Naive thymus-derived CD4-positive, alpha-beta T cell (primary cell): Measurements from ENCODE around the gene SPIRE2. TPM values are rescaled to one million over a fixed set of nuclear protein-coding genes. Genes with fewer than 3 reads are reported as not detected.
A peak's percentile ranks its signal among the peaks of the same experiment; 100 is the strongest.

Source experiments
- ATAC-seq: fragments of 150-1000 bp; cut with Tn5 transposase; 2 replicates; pipeline ENCODE4 v1.10.0; 2021; ENCODE audit warnings: mild to moderate bottlenecking, moderate library complexity
- CTCF ChIA-PET: fragments of 350-600 bp; sonication (Branson Sonifier 250); formaldehyde crosslinking; loops from one replicate; lab custom pipeline; 2021; ENCODE audit warnings: antibody characterized with exemption; lab: Charles Lee
- POLR2A ChIA-PET: fragments of 350-600 bp; sonication (Branson Sonifier 250); formaldehyde crosslinking; loops from one replicate; lab custom pipeline; 2021; ENCODE audit warnings: antibody characterized with exemption, inconsistent platforms; lab: Charles Lee
- DNase-seq, 9 donors: peaks; one replicate each; pipeline versions ENCODE4 v3.0.0 to v3.0.0-alpha.2; 2020 to 2022; ENCODE audit warnings: mixed read lengths in 1 of 9
- H3K27ac ChIP-seq: one replicate; pipeline ENCODE4 v1.7.0; 2013; ENCODE audit warnings: mild to moderate bottlenecking, low read depth, low read length, moderate library complexity
- H3K27me3 ChIP-seq, 2 donors: one replicate each; pipeline ENCODE4 v1.7.0; 2013; ENCODE audit warnings: low read length in 2 of 2, mild to moderate bottlenecking in 2 of 2, moderate library complexity in 2 of 2; ENCODE audit not compliant: control insufficient read depth in 2 of 2, insufficient read depth in 2 of 2
- H3K36me3 ChIP-seq, 3 experiments: 1 replicate in 2 of 3; 2 replicates in 1 of 3; pipeline ENCODE4 v1.7.0; 2013; ENCODE audit warnings: low read length in 3 of 3, mild to moderate bottlenecking in 3 of 3, moderate library complexity in 1 of 3; ENCODE audit not compliant: insufficient read depth in 3 of 3, control insufficient read depth in 2 of 3
- H3K4me1 ChIP-seq, 2 donors: one replicate each; pipeline ENCODE4 v1.7.0; 2013; ENCODE audit warnings: low read length in 2 of 2, mild to moderate bottlenecking in 2 of 2, moderate library complexity in 1 of 2; ENCODE audit not compliant: control insufficient read depth in 2 of 2, insufficient read depth in 2 of 2
- H3K4me3 ChIP-seq: 2 replicates; pipeline ENCODE4 v1.7.0; 2013; ENCODE audit warnings: mild to moderate bottlenecking, low read length
- H3K9me3 ChIP-seq, 3 experiments: 1 replicate in 2 of 3; 2 replicates in 1 of 3; pipeline ENCODE4 v1.7.0; 2013; ENCODE audit warnings: low read length in 3 of 3; ENCODE audit not compliant: control insufficient read depth in 2 of 3
- H3K27ac Mint-ChIP-seq, 9 donors: one replicate each; pipeline ENCODE4 v1.8.0; 2020 to 2022; ENCODE audit warnings: mixed read lengths in 9 of 9, mild to moderate bottlenecking in 8 of 9, moderate library complexity in 5 of 9, inconsistent platforms in 2 of 9
- H3K27me3 Mint-ChIP-seq, 5 donors: one replicate each; pipeline ENCODE4 v1.8.0; 2021 to 2022; ENCODE audit warnings: mixed read lengths in 5 of 5, mild to moderate bottlenecking in 1 of 5
- H3K36me3 Mint-ChIP-seq, 5 donors: one replicate each; pipeline ENCODE4 v1.8.0; 2020 to 2022; ENCODE audit warnings: mixed read lengths in 5 of 5, mild to moderate bottlenecking in 3 of 5, inconsistent platforms in 1 of 5
- H3K4me1 Mint-ChIP-seq, 7 donors: one replicate each; pipeline ENCODE4 v1.8.0; 2020 to 2022; ENCODE audit warnings: mixed read lengths in 7 of 7, mild to moderate bottlenecking in 3 of 7, inconsistent platforms in 1 of 7
- H3K4me3 Mint-ChIP-seq, 10 donors: one replicate each; pipeline ENCODE4 v1.8.0; 2020 to 2022; ENCODE audit warnings: mild to moderate bottlenecking in 10 of 10, mixed read lengths in 10 of 10, moderate library complexity in 6 of 10, inconsistent platforms in 2 of 10
- H3K9me3 Mint-ChIP-seq, 11 donors: one replicate each; pipeline ENCODE4 v1.8.0; 2020 to 2022; ENCODE audit warnings: mixed read lengths in 11 of 11, mild to moderate bottlenecking in 4 of 11, inconsistent platforms in 1 of 11, moderate library complexity in 1 of 11
- intact Hi-C, 2 donors: fragments of 100-400 bp; cut with micrococcal nuclease; formaldehyde crosslinking; loops; one replicate each; pipeline ENCODE4 v1.15.1; 2023
- polyA plus RNA-seq, 2 donors: library from polyadenylated mRNA; unstranded; fragments of 300-500 nt; fragmentation: Illumina TruSeq; gene quantifications; one replicate each; pipeline ENCODE4 v1.2.3, GENCODE V29; 2021
- total RNA-seq, 6 experiments: library from RNA in 5 of 6; stranded (reverse) in 5 of 6; gene quantifications; 1 replicate in 5 of 6; 2 replicates in 1 of 6; pipeline ENCODE4 v1.2.3 and lab custom pipeline; 2021 to 2026

SPIRE2 gene
- total and polyA plus RNA-seq, 7 experiments from 2014 or later: 0.32 to 3.5 (median 1.3) TPM

GRCh38 chr16:89917773-89918452, 89.6 kb downstream of the SPIRE2 start:
- Histone ChIP-seq H3K9me3 (no peaks in the 10 kb centered on the region), H3K4me1 (peaks cover 20 to 25% of the 10 kb centered on the region in 2 donors), H3K36me3 (peaks cover 0 to 4% (median 0%) of the 10 kb centered on the region in 3 experiments), H3K27me3 (peaks cover 0 to 6% of the 10 kb centered on the region in 2 donors), H3K27ac (no peak overlapping the region), H3K4me3 (peak overlapping the region; percentile 43)
- CTCF ChIA-PET: no interaction called here
- peaks cover 0 to 12% (median 0%) of the 10 kb centered on the region in 5 donors for H3K36me3 Mint-ChIP-seq
- H3K4me1 Mint-ChIP-seq: peaks cover 20 to 52% (median 38%) of the 10 kb centered on the region in 7 donors
- DNase-seq (peak; percentile 53 to 83 (median 67)), ATAC-seq (peak; percentile 81)
- H3K4me3 Mint-ChIP-seq: peak overlapping the region; percentile 67 to 86 (median 73)
- no peaks in the 10 kb centered on the region for H3K9me3 Mint-ChIP-seq
- intact Hi-C loops: loop anchor here (1.0 to 5.0 kb wide), 5 partner anchors 30 to 196 kb away; partner anchors contain the start of genes DEF8 (in 1 of the 2), FANCA (in 1 of the 2), TCF25 (in 1 of the 2) and VPS9D1 (in 1 of the 2)
- H3K27me3 Mint-ChIP-seq: peaks cover 4 to 30% (median 17%) of the 10 kb centered on the region in 5 donors
- POLR2A ChIA-PET: interaction anchor here (1.5 to 1.8 kb wide), 2 partner anchors 30 to 45 kb away, joined by 5 read pairs; partner anchors contain the start of genes DEF8 and TCF25
- peak overlapping the region in 4 of 9 donors; percentile 44 to 87 (median 71) for H3K27ac Mint-ChIP-seq

GRCh38 chr16:89918453-89919347, 90.4 kb downstream of the SPIRE2 start, which contains the start of gene MC1R:
Gene MC1R, plus strand, starts transcription at chr16:89918862. Its CDS starts 397 bp downstream, at chr16:89919259.
- H3K36me3 ChIP-seq: peaks cover 0 to under 1% (median 0%) of the 10 kb centered on the region in 3 experiments
- peaks cover 20 to 48% (median 38%) of the 10 kb centered on the region in 7 donors for H3K4me1 Mint-ChIP-seq
- H3K27me3 Mint-ChIP-seq: peaks cover 4 to 30% (median 17%) of the 10 kb centered on the region in 5 donors
- H3K9me3 ChIP-seq: no peaks in the 10 kb centered on the region
- peaks cover 0 to 6% of the 10 kb centered on the region in 2 donors for H3K27me3 ChIP-seq
- no peaks in the 10 kb centered on the region for H3K9me3 Mint-ChIP-seq
- peaks cover 0 to 8% (median 0%) of the 10 kb centered on the region in 5 donors for H3K36me3 Mint-ChIP-seq
- POLR2A ChIA-PET: interaction anchor here (0.9 to 1.8 kb wide), 3 partner anchors 10 to 46 kb away, joined by 3 to 5 read pairs (median 5); partner anchors contain the start of genes DEF8 and TCF25
- peak within 1 kb of the TSS in 5 of 9 donors; percentile 25 to 87 (median 69) for H3K27ac Mint-ChIP-seq
- intact Hi-C loops: loop anchor here (1.0 to 5.0 kb wide), 5 partner anchors 30 to 196 kb away; partner anchors contain the start of genes DEF8 (in 1 of the 2), FANCA (in 1 of the 2), TCF25 (in 1 of the 2) and VPS9D1 (in 1 of the 2)
- H3K4me3 ChIP-seq: peak within 1 kb of the TSS; percentile 43
- H3K27ac ChIP-seq: no peak within 1 kb of the TSS
- ATAC-seq (peak; percentile 48), DNase-seq (peak in 1 of 9 donors; percentile 35)
- CTCF ChIA-PET: no interaction called here
- H3K4me3 Mint-ChIP-seq: peak within 1 kb of the TSS; percentile 67 to 86 (median 73)
- H3K4me1 ChIP-seq: peaks cover 20 to 25% of the 10 kb centered on the region in 2 donors

GRCh38 chr16:89919535-89920406, 91.5 kb downstream of the SPIRE2 start:
- Mint-ChIP-seq H3K27ac (peak overlapping the region in 2 of 9 donors; percentile 0 to 72), H3K9me3 (no peaks in the 10 kb centered on the region), H3K4me3 (peak overlapping the region in 9 of 10 donors; percentile 23 to 84 (median 48)), H3K4me1 (peaks cover 15 to 44% (median 33%) of the 10 kb centered on the region in 7 donors), H3K27me3 (peaks cover 4 to 35% (median 17%) of the 10 kb centered on the region in 5 donors), H3K36me3 (peaks cover 0 to 2% (median 0%) of the 10 kb centered on the region in 5 donors)
- no peak overlapping the region for H3K27ac ChIP-seq
- H3K9me3 ChIP-seq: no peaks in the 10 kb centered on the region
- H3K4me3 ChIP-seq: no peak overlapping the region
- peaks cover 20 to 25% of the 10 kb centered on the region in 2 donors for H3K4me1 ChIP-seq
- no peaks in the 10 kb centered on the region for H3K36me3 ChIP-seq
- intact Hi-C loops: loop anchor here (2.0 to 10.0 kb wide), 5 partner anchors 45 to 197 kb away; partner anchors contain the start of genes DBNDD1 (in 1 of the 2), FANCA (in 1 of the 2), TCF25 (in 1 of the 2) and VPS9D1 (in 1 of the 2)
- H3K27me3 ChIP-seq: peaks cover 0 to 9% of the 10 kb centered on the region in 2 donors
- CTCF ChIA-PET: no interaction called here
- ATAC-seq: no peak
- DNase-seq: no peak
- POLR2A ChIA-PET: interaction anchor here (1.5 to 1.8 kb wide), 2 partner anchors 28 to 47 kb away, joined by 5 read pairs; partner anchors contain the start of genes DEF8 and TCF25

- Histone ChIP-seq H3K4me1 (peaks cover 20 to 25% of the 10 kb centered on the region in 2 donors), H3K4me3 (no peak overlapping the region), H3K27me3 (peaks cover 0 to 11% of the 10 kb centered on the region in 2 donors), H3K9me3 (no peaks in the 10 kb centered on the region), H3K27ac (no peak overlapping the region), H3K36me3 (no peaks in the 10 kb centered on the region)
- Mint-ChIP-seq H3K4me3 (peak overlapping the region in 4 of 10 donors; percentile 18 to 84 (median 52)), H3K27me3 (peaks cover 6 to 42% (median 17%) of the 10 kb centered on the region in 5 donors), H3K4me1 (peaks cover 19 to 52% (median 36%) of the 10 kb centered on the region in 7 donors), H3K36me3 (peaks cover 0 to 2% (median 0%) of the 10 kb centered on the region in 5 donors), H3K9me3 (no peaks in the 10 kb centered on the region), H3K27ac (no peak overlapping the region)
- CTCF ChIA-PET: no interaction called here
- ATAC-seq (no peak), DNase-seq (no peak)
- intact Hi-C loops: loop anchor here in 1 of 2 donors (10.0 kb wide), 1 partner anchor 94 kb away; the partner anchor contains the start of gene DBNDD1
- POLR2A ChIA-PET: no interaction called here
These were observed 92.4 kb downstream of the SPIRE2 start for GRCh38 chr16:89920723-89921122.
